H1 (cell line): Measurements from ENCODE around the gene RPRD1A. TPM values are rescaled to one million over a fixed set of nuclear protein-coding genes. Genes with fewer than 3 reads are reported as not detected.

Source experiments
- BRCA1 ChIP-seq: IDR thresholded peaks from 2 replicates; pipeline ENCODE4 v1.6.1; 2012; ENCODE audit warnings: low read depth, low read length, improper control_type of control experiment
- CBX5 ChIP-seq: fragments of 300-800, 300-1000 bp; sonication (generic); IDR thresholded peaks from 2 replicates; pipeline ENCODE4 v1.7.1; 2016; ENCODE audit warnings: antibody characterized with exemption, low read length, low read depth
- CHD1 ChIP-seq: IDR thresholded peaks from 2 replicates; pipeline ENCODE4 v1.6.1; 2012; ENCODE audit warnings: low read depth, low read length, improper control_type of control experiment
- CTBP2 ChIP-seq: IDR thresholded peaks from 2 replicates; pipeline ENCODE4 v1.7.0; 2011; ENCODE audit warnings: borderline replicate concordance, mild to moderate bottlenecking, moderate library complexity, mixed read lengths, low read length; ENCODE audit not compliant: insufficient read depth, insufficient read length
- KDM4A ChIP-seq: IDR thresholded peaks from one replicate; pipeline ENCODE4 v1.7.1; 2012; ENCODE audit warnings: low read depth, mild to moderate bottlenecking, moderate library complexity, low read length, inconsistent platforms; ENCODE audit not compliant: severe bottlenecking
- MAFK ChIP-seq: IDR thresholded peaks from 2 replicates; pipeline ENCODE4 v1.6.1; 2012; ENCODE audit warnings: low read depth, mild to moderate bottlenecking, improper control_type of control experiment, low read length
- NANOG ChIP-seq: IDR thresholded peaks from 2 replicates; pipeline ENCODE4 v1.6.1; 2011; ENCODE audit warnings: low read length, low read depth, mild to moderate bottlenecking, inconsistent platforms; ENCODE audit not compliant: insufficient read depth, poor library complexity, severe bottlenecking
- TAF1 ChIP-seq: IDR thresholded peaks from 2 replicates; pipeline ENCODE4 v1.6.1; 2011; ENCODE audit warnings: mild to moderate bottlenecking, low read depth, low read length
- polyA plus RNA-seq, 7 experiments: library from polyadenylated mRNA; depleted of rRNA in 3 of 7; stranded (reverse) in 5 of 7; unstranded in 2 of 7; fragments of >200 nt in 5 of 7; fragments of 200-250 nt in 2 of 7; gene quantifications; 1 replicate in 5 of 7; 2 replicates in 1 of 7; 4 replicates in 1 of 7; pipeline versions ENCODE4 v1.2.1 to v1.2.3, GENCODE V29; 2011 to 2013; ENCODE audit warnings: missing spikeins in 2 of 7, mixed read lengths in 2 of 7
- total RNA-seq: library from RNA; stranded (reverse); fragmentation: NEBNext Ultra II Directional; extraction: Animal tissue kit (Norgen Biotek cat#: 25700); gene quantifications from 2 replicates; pipeline ENCODE4 v1.2.1, GENCODE V29; 2021
- TF ChIP-seq, protein P1 (sequence below): fragments of 300-600 bp; sonication (generic); IDR thresholded peaks from 2 replicates; pipeline ENCODE4 v1.7.1; 2012; ENCODE audit warnings: low read length, moderate library complexity, mild to moderate bottlenecking, inconsistent platforms; ENCODE audit not compliant: insufficient replicate concordance

Gene RPRD1A
- total and polyA plus RNA-seq, 2 of the 8 experiments (the other 6 are each of a cell fraction or from before 2014, with no cell fraction given), result 40.5 to 106 TPM

DNA sequence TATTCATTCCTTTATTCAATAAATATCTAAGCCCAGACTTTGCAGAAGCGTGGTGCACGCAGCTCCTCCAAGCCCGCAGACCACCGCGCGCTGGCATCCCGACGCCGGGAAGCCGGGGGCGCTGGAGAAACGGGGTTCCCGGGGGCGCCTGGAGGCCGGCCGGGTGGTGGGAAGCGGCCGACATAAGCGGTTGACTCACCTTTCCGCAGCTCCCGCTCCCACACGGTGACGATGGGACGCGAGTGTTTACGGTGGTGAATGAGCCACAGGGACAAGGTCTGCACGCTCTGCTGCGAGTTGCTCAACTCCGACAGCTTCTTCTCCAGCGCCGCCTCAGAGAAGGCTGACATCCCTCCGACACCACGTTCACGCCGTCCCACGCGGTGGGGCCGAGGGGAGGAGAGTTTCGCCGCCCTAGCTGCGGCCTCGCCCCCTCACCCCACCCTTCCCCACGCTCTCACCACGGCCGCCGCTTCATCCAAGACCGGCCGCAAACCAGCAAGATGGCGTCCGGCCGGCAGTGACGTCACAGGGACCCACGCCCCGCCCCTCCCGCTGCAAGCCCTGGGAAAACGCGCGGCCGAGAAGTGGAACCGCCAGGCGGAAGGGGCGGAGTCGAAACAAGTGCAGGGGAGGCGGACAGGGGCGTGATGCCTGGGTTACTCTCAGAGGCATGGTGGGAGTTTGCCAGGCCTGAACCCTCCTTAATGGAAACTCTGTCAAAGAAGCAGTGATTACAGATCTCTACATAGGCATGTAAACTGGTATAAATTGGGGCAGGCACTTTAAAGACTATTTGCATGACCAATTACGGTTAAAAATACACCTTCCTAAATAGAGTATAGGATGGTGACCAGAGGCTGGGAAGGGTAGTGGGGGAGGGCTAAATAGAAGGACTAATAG, at the start of gene RPRD1A (continued):
- TF ChIP-seq, protein P1, sequence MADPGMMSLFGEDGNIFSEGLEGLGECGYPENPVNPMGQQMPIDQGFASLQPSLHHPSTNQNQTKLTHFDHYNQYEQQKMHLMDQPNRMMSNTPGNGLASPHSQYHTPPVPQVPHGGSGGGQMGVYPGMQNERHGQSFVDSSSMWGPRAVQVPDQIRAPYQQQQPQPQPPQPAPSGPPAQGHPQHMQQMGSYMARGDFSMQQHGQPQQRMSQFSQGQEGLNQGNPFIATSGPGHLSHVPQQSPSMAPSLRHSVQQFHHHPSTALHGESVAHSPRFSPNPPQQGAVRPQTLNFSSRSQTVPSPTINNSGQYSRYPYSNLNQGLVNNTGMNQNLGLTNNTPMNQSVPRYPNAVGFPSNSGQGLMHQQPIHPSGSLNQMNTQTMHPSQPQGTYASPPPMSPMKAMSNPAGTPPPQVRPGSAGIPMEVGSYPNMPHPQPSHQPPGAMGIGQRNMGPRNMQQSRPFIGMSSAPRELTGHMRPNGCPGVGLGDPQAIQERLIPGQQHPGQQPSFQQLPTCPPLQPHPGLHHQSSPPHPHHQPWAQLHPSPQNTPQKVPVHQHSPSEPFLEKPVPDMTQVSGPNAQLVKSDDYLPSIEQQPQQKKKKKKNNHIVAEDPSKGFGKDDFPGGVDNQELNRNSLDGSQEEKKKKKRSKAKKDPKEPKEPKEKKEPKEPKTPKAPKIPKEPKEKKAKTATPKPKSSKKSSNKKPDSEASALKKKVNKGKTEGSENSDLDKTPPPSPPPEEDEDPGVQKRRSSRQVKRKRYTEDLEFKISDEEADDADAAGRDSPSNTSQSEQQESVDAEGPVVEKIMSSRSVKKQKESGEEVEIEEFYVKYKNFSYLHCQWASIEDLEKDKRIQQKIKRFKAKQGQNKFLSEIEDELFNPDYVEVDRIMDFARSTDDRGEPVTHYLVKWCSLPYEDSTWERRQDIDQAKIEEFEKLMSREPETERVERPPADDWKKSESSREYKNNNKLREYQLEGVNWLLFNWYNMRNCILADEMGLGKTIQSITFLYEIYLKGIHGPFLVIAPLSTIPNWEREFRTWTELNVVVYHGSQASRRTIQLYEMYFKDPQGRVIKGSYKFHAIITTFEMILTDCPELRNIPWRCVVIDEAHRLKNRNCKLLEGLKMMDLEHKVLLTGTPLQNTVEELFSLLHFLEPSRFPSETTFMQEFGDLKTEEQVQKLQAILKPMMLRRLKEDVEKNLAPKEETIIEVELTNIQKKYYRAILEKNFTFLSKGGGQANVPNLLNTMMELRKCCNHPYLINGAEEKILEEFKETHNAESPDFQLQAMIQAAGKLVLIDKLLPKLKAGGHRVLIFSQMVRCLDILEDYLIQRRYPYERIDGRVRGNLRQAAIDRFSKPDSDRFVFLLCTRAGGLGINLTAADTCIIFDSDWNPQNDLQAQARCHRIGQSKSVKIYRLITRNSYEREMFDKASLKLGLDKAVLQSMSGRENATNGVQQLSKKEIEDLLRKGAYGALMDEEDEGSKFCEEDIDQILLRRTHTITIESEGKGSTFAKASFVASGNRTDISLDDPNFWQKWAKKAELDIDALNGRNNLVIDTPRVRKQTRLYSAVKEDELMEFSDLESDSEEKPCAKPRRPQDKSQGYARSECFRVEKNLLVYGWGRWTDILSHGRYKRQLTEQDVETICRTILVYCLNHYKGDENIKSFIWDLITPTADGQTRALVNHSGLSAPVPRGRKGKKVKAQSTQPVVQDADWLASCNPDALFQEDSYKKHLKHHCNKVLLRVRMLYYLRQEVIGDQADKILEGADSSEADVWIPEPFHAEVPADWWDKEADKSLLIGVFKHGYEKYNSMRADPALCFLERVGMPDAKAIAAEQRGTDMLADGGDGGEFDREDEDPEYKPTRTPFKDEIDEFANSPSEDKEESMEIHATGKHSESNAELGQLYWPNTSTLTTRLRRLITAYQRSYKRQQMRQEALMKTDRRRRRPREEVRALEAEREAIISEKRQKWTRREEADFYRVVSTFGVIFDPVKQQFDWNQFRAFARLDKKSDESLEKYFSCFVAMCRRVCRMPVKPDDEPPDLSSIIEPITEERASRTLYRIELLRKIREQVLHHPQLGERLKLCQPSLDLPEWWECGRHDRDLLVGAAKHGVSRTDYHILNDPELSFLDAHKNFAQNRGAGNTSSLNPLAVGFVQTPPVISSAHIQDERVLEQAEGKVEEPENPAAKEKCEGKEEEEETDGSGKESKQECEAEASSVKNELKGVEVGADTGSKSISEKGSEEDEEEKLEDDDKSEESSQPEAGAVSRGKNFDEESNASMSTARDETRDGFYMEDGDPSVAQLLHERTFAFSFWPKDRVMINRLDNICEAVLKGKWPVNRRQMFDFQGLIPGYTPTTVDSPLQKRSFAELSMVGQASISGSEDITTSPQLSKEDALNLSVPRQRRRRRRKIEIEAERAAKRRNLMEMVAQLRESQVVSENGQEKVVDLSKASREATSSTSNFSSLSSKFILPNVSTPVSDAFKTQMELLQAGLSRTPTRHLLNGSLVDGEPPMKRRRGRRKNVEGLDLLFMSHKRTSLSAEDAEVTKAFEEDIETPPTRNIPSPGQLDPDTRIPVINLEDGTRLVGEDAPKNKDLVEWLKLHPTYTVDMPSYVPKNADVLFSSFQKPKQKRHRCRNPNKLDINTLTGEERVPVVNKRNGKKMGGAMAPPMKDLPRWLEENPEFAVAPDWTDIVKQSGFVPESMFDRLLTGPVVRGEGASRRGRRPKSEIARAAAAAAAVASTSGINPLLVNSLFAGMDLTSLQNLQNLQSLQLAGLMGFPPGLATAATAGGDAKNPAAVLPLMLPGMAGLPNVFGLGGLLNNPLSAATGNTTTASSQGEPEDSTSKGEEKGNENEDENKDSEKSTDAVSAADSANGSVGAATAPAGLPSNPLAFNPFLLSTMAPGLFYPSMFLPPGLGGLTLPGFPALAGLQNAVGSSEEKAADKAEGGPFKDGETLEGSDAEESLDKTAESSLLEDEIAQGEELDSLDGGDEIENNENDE, result no peak
- TF ChIP-seq CBX5 (no peak), MAFK (no peak), BRCA1 (peak; percentile 18; the same call in 1 of the 2 replicates), NANOG (no peak), CTBP2 (no peak), TAF1 (peak; percentile 62; the same call in 1 of the 2 replicates), KDM4A (peak; percentile 62), CHD1 (no peak)
